Measurements from ENCODE around the gene ELSPBP1.
"Not testable (repeated sequence)": the region's sequence is repeated elsewhere in the genome, so short reads cannot be mapped to it uniquely, and the experiment has no call there.

The ELSPBP1 gene

DNA sequence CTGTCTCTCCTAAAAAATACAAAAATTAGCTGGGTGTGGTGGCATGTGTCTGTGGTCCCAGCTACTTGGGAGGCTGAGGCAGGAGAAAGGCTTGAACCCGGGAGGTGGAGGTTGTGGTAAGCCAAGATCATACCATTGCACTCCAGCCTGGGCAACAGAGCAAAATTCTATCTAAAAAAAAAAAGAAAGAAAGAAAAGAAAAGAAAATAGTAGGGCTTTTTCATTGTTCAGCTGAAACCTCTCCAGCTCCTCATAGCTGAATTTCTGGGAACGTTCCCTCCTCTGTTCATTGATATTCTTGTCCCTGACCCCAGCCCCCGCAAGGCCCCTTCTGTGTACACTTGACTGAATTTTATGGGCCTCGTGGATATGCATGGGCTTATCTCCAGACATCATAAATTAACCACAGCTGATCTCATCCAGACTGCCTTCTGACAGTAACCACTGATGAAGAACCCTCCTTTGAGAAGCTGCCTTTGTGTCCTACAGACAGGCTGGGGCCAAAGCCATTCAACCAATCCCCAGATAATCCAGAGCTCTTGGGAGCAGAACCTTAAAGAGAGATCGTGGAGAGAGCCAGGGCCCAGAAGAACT, at the start of gene ELSPBP1:
ELSPBP1 (plus strand) TSS at position 424 of the 594 bp plus-strand sequence. CDS start 14,036 bp downstream, outside the sequence.
- peak in 1 of 42 donors; percentile 6 for DNase-seq
- intact Hi-C loops (cut with DNase I), result no loop called here

DNA sequence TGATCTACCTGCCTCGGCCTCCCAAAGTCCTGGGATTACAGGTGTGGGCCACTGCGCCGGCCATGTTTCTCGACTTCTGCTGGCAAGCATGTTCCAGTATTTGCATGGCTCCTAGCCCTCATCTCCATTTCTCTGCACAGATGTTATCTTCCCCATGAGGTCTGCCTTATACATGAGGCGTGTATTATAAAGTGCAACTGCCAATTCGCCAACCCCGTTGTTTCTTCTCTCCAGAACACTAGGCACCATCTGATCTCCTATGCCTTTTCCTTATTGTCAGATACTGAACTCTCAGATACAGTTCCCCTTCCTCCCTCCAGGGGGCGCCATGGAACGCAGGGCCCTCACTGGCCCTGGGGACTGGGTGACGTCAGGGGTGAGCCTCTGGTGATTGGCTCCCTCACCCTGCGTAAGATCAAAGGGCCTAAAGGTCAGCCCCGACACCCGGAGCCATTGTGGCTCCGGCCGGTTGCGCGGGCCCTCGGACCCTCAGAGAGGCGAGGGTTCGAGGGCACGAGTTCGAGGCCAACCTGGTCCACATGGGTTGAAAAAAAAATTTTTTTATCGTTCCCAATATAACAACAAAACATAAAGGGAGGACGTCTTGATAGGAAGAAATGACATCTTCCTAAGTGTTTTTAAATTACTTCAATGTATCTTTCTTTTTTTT, 44.4 kb upstream of the ELSPBP1 start:
- intact Hi-C loops (cut with DNase I), result not testable (repeated sequence)
- peak in 5 of 42 donors; percentile 11 to 27 (median 17) for DNase-seq

GRCh38 chr19:47952132-47952531, 42.3 kb upstream of the ELSPBP1 start:
- DNase-seq; intact Hi-C loops (cut with DNase I): not testable (repeated sequence)

GRCh38 chr19:47955936-47956335, 38.5 kb upstream of the ELSPBP1 start:
- peak in 10 of 42 donors; percentile 8 to 52 (median 34) for DNase-seq
- intact Hi-C loops (cut with DNase I), result not testable (repeated sequence)

- intact Hi-C loops (cut with DNase I), result no loop called here
- no peak for DNase-seq
Measured at GRCh38 chr19:47973529-47973928, 20.9 kb upstream of the ELSPBP1 start.

DNA sequence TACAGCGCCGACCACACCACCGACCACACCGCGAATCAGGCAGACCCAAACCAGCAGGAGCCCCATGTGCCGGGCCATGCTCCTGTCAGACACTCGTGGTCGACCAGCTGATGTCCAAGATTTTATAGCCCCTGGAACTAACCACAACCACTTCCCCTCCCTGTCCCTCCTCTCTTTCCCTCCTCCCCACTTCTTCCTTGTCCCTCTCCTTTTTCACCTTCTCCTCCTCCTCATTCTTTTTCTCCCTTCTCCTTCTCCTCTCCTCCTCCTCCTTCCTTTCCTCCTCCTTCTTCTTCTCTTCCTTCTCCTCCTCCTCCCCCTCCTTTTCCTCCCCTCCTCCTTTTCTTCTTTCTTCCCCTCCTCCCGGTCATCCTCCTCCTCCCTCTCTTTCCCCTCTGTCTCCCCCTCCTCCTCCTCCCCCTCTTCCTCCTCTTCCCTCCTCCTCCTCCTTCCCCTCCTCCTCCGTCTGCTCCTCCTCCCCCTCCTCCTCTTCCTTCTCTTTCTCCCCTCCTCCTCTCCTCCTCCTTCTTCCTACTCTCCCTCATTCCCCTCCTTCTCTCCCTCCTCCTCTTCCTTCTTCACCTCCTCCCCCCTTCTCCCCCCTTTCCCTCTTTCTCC, 3.1 kb upstream of the ELSPBP1 start:
- intact Hi-C loops (cut with DNase I), result no loop called here
- DNase-seq, result no peak

DNA sequence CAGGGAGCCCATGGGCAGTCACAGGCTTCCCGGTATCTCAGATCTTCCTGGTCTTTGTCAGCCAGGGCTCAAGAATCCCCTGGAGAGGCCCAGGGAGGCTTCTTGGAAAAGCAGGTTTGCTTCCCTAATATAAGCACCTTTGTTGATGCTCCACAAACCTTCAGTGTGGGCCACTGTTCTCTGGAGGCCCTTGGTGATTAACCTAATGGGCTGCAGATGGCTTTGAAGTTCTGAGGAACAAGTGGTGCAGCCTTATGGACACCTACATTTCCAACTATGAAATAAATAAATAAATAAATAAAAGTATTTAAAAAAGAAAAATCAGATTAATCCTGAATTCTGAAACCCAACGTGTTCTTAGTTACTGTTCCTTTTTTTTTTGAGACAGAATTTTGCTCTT, 2.4 kb upstream of the ELSPBP1 start, which contains the start of gene BSPH1:
BSPH1 (minus strand) TSS at position 101 of the 400 bp plus-strand sequence; CDS start at position 12, 89 bp downstream.
- no peak for DNase-seq
- intact Hi-C loops (cut with DNase I), result no loop called here

GRCh38 chr19:47996230-47996727, 1.8 kb downstream of the ELSPBP1 start:
- no peak for DNase-seq
- intact Hi-C loops (cut with DNase I), result no loop called here

GRCh38 chr19:47998800-47999199, 4.4 kb downstream of the ELSPBP1 start:
- intact Hi-C loops (cut with DNase I), result no loop called here
- no peak for DNase-seq

DNA sequence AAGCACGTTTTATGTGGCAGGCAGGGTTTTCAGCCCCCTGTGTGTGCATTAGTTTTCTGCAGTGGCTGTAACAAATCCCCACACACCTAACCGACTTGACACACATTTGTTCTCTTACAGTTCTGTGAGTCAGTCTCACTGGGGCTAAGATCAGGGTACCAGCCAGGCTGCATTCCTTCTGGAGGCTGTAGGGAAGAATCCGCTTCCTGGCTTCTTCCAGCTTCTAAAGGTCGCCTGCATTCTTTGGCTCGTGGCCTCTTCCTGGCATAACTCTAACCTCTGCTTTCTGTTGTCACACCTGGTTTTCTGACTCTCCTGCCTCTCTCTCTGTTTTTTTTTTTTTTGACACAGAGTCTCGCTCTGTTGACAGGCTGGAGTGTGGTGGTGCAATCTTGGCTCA, 6.4 kb downstream of the ELSPBP1 start:
- intact Hi-C loops (cut with DNase I), result no loop called here
- DNase-seq, result no peak

DNA sequence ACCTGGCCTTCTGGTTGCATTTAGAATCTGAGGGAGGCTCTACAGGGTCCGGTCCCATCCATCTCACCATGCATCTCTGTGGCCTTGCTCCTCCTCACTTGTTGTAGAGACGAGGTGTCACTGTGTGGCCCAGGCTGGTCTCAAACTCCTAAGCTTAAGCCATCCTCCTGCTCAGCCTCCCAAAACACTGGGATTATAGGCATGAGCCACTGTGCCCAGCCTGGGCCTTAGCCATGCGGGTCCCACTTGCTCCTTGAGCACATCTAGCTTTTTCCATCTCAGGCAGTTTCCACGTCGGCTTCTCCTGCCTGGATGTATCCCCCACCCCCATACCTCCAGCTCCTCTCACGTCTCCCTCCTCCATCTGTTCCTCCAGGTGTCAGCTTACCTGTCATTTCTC, 9.8 kb downstream of the ELSPBP1 start:
- no peak for DNase-seq
- intact Hi-C loops (cut with DNase I), result no loop called here

GRCh38 chr19:48006762-48007161, 12.3 kb downstream of the ELSPBP1 start:
- intact Hi-C loops (cut with DNase I), result no loop called here
- DNase-seq, result no peak

GRCh38 chr19:48010932-48011758, 16.7 kb downstream of the ELSPBP1 start:
- intact Hi-C loops (cut with DNase I), result no loop called here
- no peak for DNase-seq

DNA sequence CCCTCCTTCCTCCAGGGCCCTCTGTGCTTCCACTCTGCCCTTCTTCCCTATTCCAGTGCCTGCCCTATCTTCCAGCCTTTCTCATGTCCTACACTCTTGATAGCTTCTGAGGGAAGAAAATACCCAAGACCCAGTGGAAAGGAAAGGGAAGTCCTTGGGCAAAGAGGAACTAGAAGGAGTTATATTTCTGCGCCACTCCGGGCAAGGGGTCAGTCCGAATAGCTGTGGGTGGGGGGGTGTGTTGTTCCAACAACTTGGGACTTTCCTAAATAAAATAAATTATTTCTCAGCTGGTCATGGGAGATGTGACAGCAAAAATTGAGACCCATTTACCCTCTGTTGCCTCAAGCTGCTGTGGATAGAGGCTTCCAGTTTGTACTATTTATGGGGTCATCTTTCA, 26.3 kb downstream of the ELSPBP1 start:
- no peak for DNase-seq
- intact Hi-C loops (cut with DNase I), result no loop called here

- intact Hi-C loops (cut with DNase I), result no loop called here
- no peak for DNase-seq
Measured at GRCh38 chr19:48023011-48023410, 28.6 kb downstream of the ELSPBP1 start.

- DNase-seq, result no peak
- intact Hi-C loops (cut with DNase I), result no loop called here
Measured at GRCh38 chr19:48023518-48023917, 29.1 kb downstream of the ELSPBP1 start.

- no peak for DNase-seq
- intact Hi-C loops (cut with DNase I), result no loop called here
Measured at GRCh38 chr19:48025480-48025879, 31.0 kb downstream of the ELSPBP1 start.

GRCh38 chr19:48029431-48029830, 35.0 kb downstream of the ELSPBP1 start:
- intact Hi-C loops (cut with DNase I), result no loop called here
- DNase-seq, result no peak

GRCh38 chr19:48030073-48030472, 35.6 kb downstream of the ELSPBP1 start:
- intact Hi-C loops (cut with DNase I), result no loop called here
- no peak for DNase-seq

All from head of caudate nucleus (tissue), 42 donors.